B cell (primary cell): Measurements from ENCODE around the gene PRKN.

Experiments
- EZH2 ChIP-seq: IDR thresholded peaks from 2 replicates; pipeline ENCODE4 v1.6.1; 2012; ENCODE audit warnings: borderline replicate concordance, low read depth, mild to moderate bottlenecking, moderate library complexity, low read length; ENCODE audit not compliant: insufficient read depth, poor library complexity, severe bottlenecking
- TF ChIP-seq, protein P1 (sequence below): fragments of 200-600 bp; IDR thresholded peaks from one replicate; pipeline ENCODE4 v1.8.0; 2022; ENCODE audit warnings: antibody characterized with exemption, mild to moderate bottlenecking

- TF ChIP-seq, protein P1, sequence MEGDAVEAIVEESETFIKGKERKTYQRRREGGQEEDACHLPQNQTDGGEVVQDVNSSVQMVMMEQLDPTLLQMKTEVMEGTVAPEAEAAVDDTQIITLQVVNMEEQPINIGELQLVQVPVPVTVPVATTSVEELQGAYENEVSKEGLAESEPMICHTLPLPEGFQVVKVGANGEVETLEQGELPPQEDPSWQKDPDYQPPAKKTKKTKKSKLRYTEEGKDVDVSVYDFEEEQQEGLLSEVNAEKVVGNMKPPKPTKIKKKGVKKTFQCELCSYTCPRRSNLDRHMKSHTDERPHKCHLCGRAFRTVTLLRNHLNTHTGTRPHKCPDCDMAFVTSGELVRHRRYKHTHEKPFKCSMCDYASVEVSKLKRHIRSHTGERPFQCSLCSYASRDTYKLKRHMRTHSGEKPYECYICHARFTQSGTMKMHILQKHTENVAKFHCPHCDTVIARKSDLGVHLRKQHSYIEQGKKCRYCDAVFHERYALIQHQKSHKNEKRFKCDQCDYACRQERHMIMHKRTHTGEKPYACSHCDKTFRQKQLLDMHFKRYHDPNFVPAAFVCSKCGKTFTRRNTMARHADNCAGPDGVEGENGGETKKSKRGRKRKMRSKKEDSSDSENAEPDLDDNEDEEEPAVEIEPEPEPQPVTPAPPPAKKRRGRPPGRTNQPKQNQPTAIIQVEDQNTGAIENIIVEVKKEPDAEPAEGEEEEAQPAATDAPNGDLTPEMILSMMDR, result no peak
- no peak for TF ChIP-seq EZH2
These were observed 543.1 kb downstream of the PRKN start for GRCh38 chr6:162184465-162184864.
